ENCODE data around the gene ODAD3.

GRCh38 chr19:11387162-11388034 lies 47.5 kb downstream of the ODAD3 start:
- TF ChIP-seq CTCF (conservative IDR thresholded peaks at IDR 0.05; ENCODE audit: low read depth, low read length) (no peak), EZH2 (IDR thresholded peaks at IDR 0.05; ENCODE audit: low read length, unreplicated experiment) (no peak), EZH2phosphoT487 (IDR thresholded peaks at IDR 0.05; ENCODE audit: borderline replicate concordance, low read length) (no peak)
